ENCODE measurements around the gene DDX43.

DNA sequence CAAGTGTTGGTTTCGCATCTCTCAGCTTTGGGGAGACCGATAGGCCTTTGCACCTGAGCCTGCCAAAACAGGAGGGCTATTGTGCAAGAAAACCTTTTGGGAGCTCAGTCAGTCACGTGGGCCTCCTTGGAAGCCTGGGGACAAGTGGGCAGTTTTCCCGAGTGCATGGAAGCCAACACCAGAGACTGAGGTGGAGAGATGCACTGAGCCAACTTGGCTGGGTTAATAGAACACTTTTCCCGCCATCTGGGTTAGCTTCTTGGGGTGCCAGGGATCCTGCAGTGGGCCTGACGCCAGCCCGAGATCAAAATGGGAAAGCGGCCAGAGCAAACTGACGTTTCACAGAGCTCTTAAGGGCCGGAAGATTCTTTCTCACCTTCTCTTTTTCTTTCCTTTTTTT, 22.1 kb upstream of the DDX43 start:
- TF ChIP-seq, protein P1, sequence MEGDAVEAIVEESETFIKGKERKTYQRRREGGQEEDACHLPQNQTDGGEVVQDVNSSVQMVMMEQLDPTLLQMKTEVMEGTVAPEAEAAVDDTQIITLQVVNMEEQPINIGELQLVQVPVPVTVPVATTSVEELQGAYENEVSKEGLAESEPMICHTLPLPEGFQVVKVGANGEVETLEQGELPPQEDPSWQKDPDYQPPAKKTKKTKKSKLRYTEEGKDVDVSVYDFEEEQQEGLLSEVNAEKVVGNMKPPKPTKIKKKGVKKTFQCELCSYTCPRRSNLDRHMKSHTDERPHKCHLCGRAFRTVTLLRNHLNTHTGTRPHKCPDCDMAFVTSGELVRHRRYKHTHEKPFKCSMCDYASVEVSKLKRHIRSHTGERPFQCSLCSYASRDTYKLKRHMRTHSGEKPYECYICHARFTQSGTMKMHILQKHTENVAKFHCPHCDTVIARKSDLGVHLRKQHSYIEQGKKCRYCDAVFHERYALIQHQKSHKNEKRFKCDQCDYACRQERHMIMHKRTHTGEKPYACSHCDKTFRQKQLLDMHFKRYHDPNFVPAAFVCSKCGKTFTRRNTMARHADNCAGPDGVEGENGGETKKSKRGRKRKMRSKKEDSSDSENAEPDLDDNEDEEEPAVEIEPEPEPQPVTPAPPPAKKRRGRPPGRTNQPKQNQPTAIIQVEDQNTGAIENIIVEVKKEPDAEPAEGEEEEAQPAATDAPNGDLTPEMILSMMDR (IDR thresholded peaks at IDR 0.05 in 4 of 5, conservative IDR thresholded peaks at IDR 0.05 in 1 of 5) = no peak
- TF ChIP-seq POLR2A (IDR thresholded peaks at IDR 0.05) = no peak

Data from gastrocnemius medialis (tissue), 4 donors.